GM12878 (cell line): ENCODE results near the gene RBL2. TPM values are rescaled to one million over a fixed set of nuclear protein-coding genes. Genes with fewer than 3 reads are reported as not detected.
"Not testable (repeated sequence)": the region's sequence is repeated elsewhere in the genome, so short reads cannot be mapped to it uniquely, and the experiment has no call there.

Experiments used
- ATAC-seq: fragments of 200-7000 bp; cut with Tn5 transposase; 3 replicates; pipeline ENCODE4 v1.9.1; 2020; ENCODE audit warnings: mild to moderate bottlenecking, moderate library complexity
- BruUV-seq: library from RNA; stranded (reverse); fragments of 400-500 nt; replicated peaks from 2 replicates; lab custom pipeline; 2021; lab: Mats Ljungman, UMichigan
- CTCF ChIA-PET: fragments of 300-600 bp; sonication (Branson Sonifier 250); formaldehyde crosslinking; extraction: SDS; loops from one replicate; lab custom pipeline; 2021; ENCODE audit warnings: inconsistent platforms; lab: Yijun Ruan, JAX
- POLR2A ChIA-PET: fragments of 350-600 bp; formaldehyde crosslinking; extraction: SDS; loops from one replicate; lab custom pipeline; 2021; ENCODE audit warnings: inconsistent platforms; lab: Charles Lee
- RAD21 ChIA-PET: fragments of 300-600 bp; sonication (Branson Sonifier 250); formaldehyde crosslinking; loops from one replicate; lab custom pipeline; 2023; ENCODE audit warnings: antibody characterized with exemption; ENCODE audit not compliant: unreplicated experiment; lab: Charles Lee
- SMC1A ChIA-PET: fragments of 300-600 bp; sonication (Branson Sonifier 250); formaldehyde crosslinking; loops from one replicate; lab custom pipeline; 2023; ENCODE audit not compliant: unreplicated experiment, uncharacterized antibody; lab: Charles Lee
- DNase-seq: peaks from one replicate; pipeline ENCODE4 v3.0.0-alpha.2; 2011; ENCODE audit warnings: low read depth, low spot score
- FAIRE-seq: peaks from 3 replicates; lab custom pipeline; 2011; peaks lifted over from hg19 to GRCh38; lab: Jason Lieb, UNC
- H2AFZ ChIP-seq: 2 replicates; pipeline ENCODE4 v1.6.0; 2011; ENCODE audit warnings: low read depth, low read length, control low read depth; ENCODE audit not compliant: control insufficient read depth
- H3K27ac ChIP-seq: 2 replicates; pipeline ENCODE4 v1.5.1; 2011; ENCODE audit warnings: control low read depth; ENCODE audit not compliant: control insufficient read depth, insufficient read depth
- H3K27me3 ChIP-seq, 2 experiments: replicated peaks in 1 of 2; 2 replicates each; pipeline versions ENCODE4 v1.6.0 to v1.6.1; 2011; ENCODE audit warnings: low read length in 1 of 2; ENCODE audit not compliant: control insufficient read depth in 2 of 2, insufficient read depth in 2 of 2
- H3K36me3 ChIP-seq, 2 experiments: 2 replicates each; pipeline ENCODE4 v1.5.1; 2011; ENCODE audit warnings: low read length in 1 of 2; ENCODE audit not compliant: control insufficient read depth in 2 of 2, insufficient read depth in 2 of 2
- H3K4me1 ChIP-seq: 2 replicates; pipeline ENCODE4 v1.6.1; 2011; ENCODE audit warnings: mild to moderate bottlenecking, low read length, moderate library complexity, mixed read lengths; ENCODE audit not compliant: control insufficient read depth, insufficient read depth
- H3K4me2 ChIP-seq: 2 replicates; pipeline ENCODE4 v1.6.0; 2011; ENCODE audit warnings: control low read depth; ENCODE audit not compliant: control insufficient read depth, insufficient read depth
- H3K4me3 ChIP-seq: fragments of 200-600 bp; sonication (generic); 2 replicates; pipeline ENCODE4 v1.5.1; 2016
- H3K79me2 ChIP-seq: 2 replicates; pipeline ENCODE4 v1.6.0; 2011; ENCODE audit warnings: low read length; ENCODE audit not compliant: control insufficient read depth, insufficient read depth
- H3K9ac ChIP-seq: 2 replicates; pipeline ENCODE4 v1.8.0; 2011; ENCODE audit warnings: low read length, control low read depth, mixed read lengths; ENCODE audit not compliant: control insufficient read depth, insufficient read depth
- H3K9me3 ChIP-seq: replicated peaks from 3 replicates; pipeline ENCODE4 v1.5.1; 2011; ENCODE audit warnings: mild to moderate bottlenecking, low read length; ENCODE audit not compliant: control insufficient read depth, insufficient read depth
- H4K20me1 ChIP-seq: 2 replicates; pipeline ENCODE4 v1.6.0; 2011; ENCODE audit not compliant: control insufficient read depth, insufficient read depth
- BMI1 ChIP-seq: fragments of 450-650 bp; IDR thresholded peaks from 2 replicates; pipeline ENCODE4 v1.6.1; 2016; ENCODE audit warnings: mild to moderate bottlenecking, moderate library complexity, borderline replicate concordance
- CEBPB ChIP-seq, 2 experiments: fragments of 150-350 bp in 1 of 2; IDR thresholded peaks; 2 replicates each; pipeline ENCODE4 v1.6.1; 2012 to 2014; ENCODE audit warnings: low read depth in 2 of 2, low read length in 2 of 2, borderline replicate concordance in 1 of 2, inconsistent platforms in 1 of 2
- CHD2 ChIP-seq: IDR thresholded peaks from 2 replicates; pipeline ENCODE4 v1.6.1; 2011; ENCODE audit warnings: low read depth, low read length, improper control_type of control experiment, borderline replicate concordance
- MEF2A ChIP-seq: IDR thresholded peaks from 2 replicates; pipeline ENCODE4 v1.6.1; 2011; ENCODE audit warnings: low read depth, mild to moderate bottlenecking, low read length, moderate library complexity; ENCODE audit not compliant: insufficient read depth
- MTA2 ChIP-seq: fragments of 450-650 bp; IDR thresholded peaks from 2 replicates; pipeline ENCODE4 v1.6.1; 2016; ENCODE audit warnings: low read depth, mild to moderate bottlenecking, moderate library complexity
- MYC ChIP-seq: IDR thresholded peaks from 2 replicates; pipeline ENCODE4 v1.6.1; 2011; ENCODE audit warnings: mild to moderate bottlenecking, low read length, moderate library complexity, inconsistent platforms; ENCODE audit not compliant: insufficient read depth, insufficient replicate concordance, insufficient read length, severe bottlenecking
- POLR2AphosphoS5 ChIP-seq: IDR thresholded peaks from 2 replicates; pipeline ENCODE4 v1.6.1; 2011; ENCODE audit warnings: mild to moderate bottlenecking, low read length, inconsistent platforms
- SIN3A ChIP-seq: IDR thresholded peaks from 2 replicates; pipeline ENCODE4 v1.6.1; 2012; ENCODE audit warnings: low read depth, low read length, improper control_type of control experiment
- SRF ChIP-seq, 2 experiments: IDR thresholded peaks; 2 replicates each; pipeline ENCODE4 v1.6.1; 2011; ENCODE audit warnings: low read depth in 2 of 2, low read length in 2 of 2, mild to moderate bottlenecking in 1 of 2, moderate library complexity in 1 of 2
- SUZ12 ChIP-seq: fragments of 200-600 bp; sonication (generic); IDR thresholded peaks from one replicate; pipeline ENCODE4 v1.6.1; 2018; ENCODE audit warnings: antibody characterized with exemption, mild to moderate bottlenecking; ENCODE audit not compliant: unreplicated experiment
- TAF1 ChIP-seq: IDR thresholded peaks from 2 replicates; pipeline ENCODE4 v1.6.1; 2011; ENCODE audit warnings: mild to moderate bottlenecking, low read depth, low read length, borderline replicate concordance
- WGBS: methylation state at CpG from one replicate; pipeline ENCODE4 v1.1.6; 2016; ENCODE audit warnings: low lambda C conversion rate; ENCODE audit not compliant: insufficient replicate concordance, insufficient coverage; ENCODE audit errors: missing lambda C conversion rate; 5-methylcytosine and 5-hydroxymethylcytosine counted together
- in situ Hi-C: fragments of 300-500 bp; cut with MboI; formaldehyde crosslinking; loops from 9 replicates; pipeline ENCODE4 v1.14.3; 2018; ENCODE audit warnings: mixed read lengths
- intact Hi-C: fragments of 100-400 bp; cut with micrococcal nuclease; formaldehyde crosslinking; loops from one replicate; pipeline ENCODE4 v1.14.2; 2022; ENCODE audit not compliant: unreplicated experiment
- polyA plus RNA-seq, 11 experiments: library from polyadenylated mRNA; depleted of rRNA in 4 of 11; unstranded in 6 of 11; stranded (reverse) in 5 of 11; fragments of >200 nt; fragmentation: Nextera tagmentation in 4 of 11; fragmentation: Illumina TruSeq in 1 of 11; extraction: Ambion mirVana in 4 of 11; extraction: Trizol in 1 of 11; gene quantifications; 1 replicate in 1 of 11; 2 replicates in 10 of 11; pipeline versions ENCODE4 v1.2.1 to v1.2.3, GENCODE V29; 2011 to 2016; ENCODE audit warnings: inconsistent platforms in 2 of 11, missing spikeins in 2 of 11, low read depth in 1 of 11
- total RNA-seq, 4 experiments: library from RNA; depleted of rRNA in 3 of 4; stranded (reverse); fragments of >200 nt in 3 of 4; fragmentation: Illumina TruSeq in 1 of 4; extraction: Trizol in 1 of 4; gene quantifications; 2 replicates each; pipeline versions ENCODE4 v1.2.1 to v1.2.3, GENCODE V29; 2013 to 2021

Gene RBL2
- total and polyA plus RNA-seq, 10 of the 15 experiments (the other 5 are each of a cell fraction or from before 2014, with no cell fraction given) = 10.0 to 107 (median 39.0) TPM

DNA sequence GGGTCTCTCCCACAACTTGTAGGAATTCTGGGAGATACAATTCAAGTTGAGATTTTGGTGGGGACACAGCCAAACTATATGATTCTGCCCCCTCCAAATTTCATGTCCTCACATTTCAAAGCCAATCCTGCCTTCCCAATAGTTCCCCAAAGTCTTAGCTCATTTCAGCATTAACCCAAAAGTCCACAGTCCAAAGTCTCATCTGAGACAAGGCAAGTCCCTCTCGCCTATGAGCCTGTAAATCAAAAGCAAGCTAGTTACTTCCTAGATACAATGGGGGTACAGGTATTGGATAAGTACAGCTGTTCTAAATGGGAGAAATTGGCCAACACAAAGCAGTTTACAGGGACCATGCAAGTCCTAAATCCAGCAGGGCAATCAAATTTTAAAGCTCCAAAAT is 78.5 kb downstream of the RBL2 start:
- H3K4me2 ChIP-seq, in situ Hi-C loops, H3K79me2 ChIP-seq, H3K4me1 ChIP-seq, ATAC-seq, FAIRE-seq, H3K9ac ChIP-seq, H2AFZ ChIP-seq, POLR2A ChIA-PET, H3K27me3 ChIP-seq, H3K9me3 ChIP-seq, DNase-seq, H4K20me1 ChIP-seq, H3K36me3 ChIP-seq, H3K27ac ChIP-seq, BruUV-seq, H3K4me3 ChIP-seq: not testable (repeated sequence)
- WGBS = 100% methylated on average over 1 of the region's 1 CpG
- CTCF ChIA-PET = interaction anchor here (0.7 to 1.6 kb wide), 4 partner anchors 9 to 37 kb away, joined by 3 read pairs; partner anchors contain the start of gene AKTIP
- intact Hi-C loops = loop anchor here (10.0 kb wide), 1 partner anchor 192 kb away; the partner anchor contains the start of genes FTO and RPGRIP1L
- RAD21 ChIA-PET = interaction anchor here (1.1 kb wide), 1 partner anchor 37 kb away, joined by 3 read pairs; no protein-coding TSS in a partner anchor
- SMC1A ChIA-PET = interaction anchor here (1.4 kb wide), 1 partner anchor 8 kb away, joined by 3 read pairs; no protein-coding TSS in a partner anchor

GRCh38 chr16:53515259-53515658 is 81.0 kb downstream of the RBL2 start:
- no peak overlapping the region for H3K4me3 ChIP-seq
- CTCF ChIA-PET = no interaction called here
- DNase-seq (no peak), ATAC-seq (no peak), FAIRE-seq (no peak)
- peaks cover 5% of the 10 kb centered on the region; the same call in 1 of the 3 replicates for H3K9me3 ChIP-seq
- no peak overlapping the region for H2AFZ ChIP-seq
- SMC1A ChIA-PET = no interaction called here
- 79% methylated on average over 6 of the region's 6 CpGs for WGBS
- no peak overlapping the region for H3K4me2 ChIP-seq
- intact Hi-C loops = loop anchor here (10.0 kb wide), 1 partner anchor 190 kb away; the partner anchor contains the start of genes FTO and RPGRIP1L
- no peak overlapping the region for H3K9ac ChIP-seq
- POLR2A ChIA-PET = no interaction called here
- no peak overlapping the region for H3K27ac ChIP-seq
- RAD21 ChIA-PET = interaction anchor here (0.9 kb wide), 1 partner anchor 20 kb away, joined by 3 read pairs; no protein-coding TSS in a partner anchor
- in situ Hi-C loops = loop anchor here (5.0 kb wide), 1 partner anchor 458 kb away; no protein-coding TSS in a partner anchor
- H3K4me1 ChIP-seq = peaks cover 21% of the 10 kb centered on the region
- H3K36me3 ChIP-seq = no peaks in the 10 kb centered on the region
- BruUV-seq = no TSS peak
- no peaks in the 10 kb centered on the region for H3K27me3 ChIP-seq
- no peaks in the 10 kb centered on the region for H4K20me1 ChIP-seq
- no peaks in the 10 kb centered on the region for H3K79me2 ChIP-seq
- TF ChIP-seq MEF2A (no peak), CHD2 (no peak), CEBPB (IDR thresholded peaks at IDR 0.05; ENCODE audit: borderline replicate concordance in 1 of 2, low read depth in 2 of 2, low read length in 2 of 2) (no peak), POLR2AphosphoS5 (no peak), BMI1 (no peak), SRF (IDR thresholded peaks at IDR 0.05; ENCODE audit: low read depth in 2 of 2, low read length in 2 of 2) (no peak), TAF1 (no peak), SUZ12 (no peak), MTA2 (no peak), MYC (no peak), SIN3A (no peak)
